H9 (cell line): ENCODE measurements around the gene MUC2. TPM values are rescaled to one million over a fixed set of nuclear protein-coding genes. Genes with fewer than 3 reads are reported as not detected.

Experiments used
- DNase-seq: peaks from one replicate; pipeline ENCODE4 v3.0.0-alpha.2; 2017
- H2AFZ ChIP-seq: one replicate; pipeline ENCODE4 v1.6.1; 2013; ENCODE audit warnings: mild to moderate bottlenecking, low read length, control low read depth, moderate library complexity
- H2AK5ac ChIP-seq: 2 replicates; pipeline ENCODE4 v1.6.1; 2013; ENCODE audit warnings: low read length, control low read depth, mixed read lengths; ENCODE audit not compliant: insufficient read length
- H2BK120ac ChIP-seq: one replicate; pipeline ENCODE4 v1.6.1; 2013; ENCODE audit warnings: low read depth, mild to moderate bottlenecking, low read length, control low read depth, inconsistent platforms; ENCODE audit not compliant: poor library complexity, severe bottlenecking
- H2BK12ac ChIP-seq: 2 replicates; pipeline ENCODE4 v1.6.1; 2013; ENCODE audit warnings: low read length, control low read depth, mixed read lengths, low read depth; ENCODE audit not compliant: insufficient read length
- H2BK15ac ChIP-seq: 2 replicates; pipeline ENCODE4 v1.6.1; 2013; ENCODE audit warnings: low read depth, low read length, control low read depth
- H2BK20ac ChIP-seq: one replicate; pipeline ENCODE4 v1.6.1; 2013; ENCODE audit warnings: low read depth, mild to moderate bottlenecking, low read length, control low read depth, inconsistent platforms; ENCODE audit not compliant: poor library complexity, severe bottlenecking
- H2BK5ac ChIP-seq: 2 replicates; pipeline ENCODE4 v1.6.1; 2013; ENCODE audit warnings: low read length, control low read depth, mixed read lengths; ENCODE audit not compliant: insufficient read length
- H3K14ac ChIP-seq: 2 replicates; pipeline ENCODE4 v1.6.1; 2013; ENCODE audit warnings: low read length, control low read depth; ENCODE audit not compliant: insufficient read depth
- H3K18ac ChIP-seq: 2 replicates; pipeline ENCODE4 v1.6.1; 2013; ENCODE audit warnings: low read depth, mild to moderate bottlenecking, mixed read lengths, low read length, control low read depth; ENCODE audit not compliant: insufficient read length
- H3K23ac ChIP-seq: 2 replicates; pipeline ENCODE4 v1.6.1; 2013; ENCODE audit warnings: low read length, control low read depth, mixed read lengths, low read depth; ENCODE audit not compliant: insufficient read length
- H3K23me2 ChIP-seq: 2 replicates; pipeline ENCODE4 v1.6.1; 2013; ENCODE audit warnings: low read depth, mild to moderate bottlenecking, mixed read lengths, low read length, control low read depth; ENCODE audit not compliant: insufficient read length, poor library complexity, severe bottlenecking
- H3K27ac ChIP-seq: 2 replicates; pipeline ENCODE4 v1.5.1; 2013; ENCODE audit warnings: low read length, control low read depth, mixed read lengths, low read depth; ENCODE audit not compliant: insufficient read length
- H3K27me3 ChIP-seq: 2 replicates; pipeline ENCODE4 v1.6.1; 2013; ENCODE audit warnings: low read length, control low read depth, inconsistent platforms; ENCODE audit not compliant: insufficient read depth
- H3K4ac ChIP-seq: 2 replicates; pipeline ENCODE4 v1.6.1; 2013; ENCODE audit warnings: low read depth, mild to moderate bottlenecking, control low read depth, inconsistent platforms, low read length, moderate library complexity
- H3K4me1 ChIP-seq: 2 replicates; pipeline ENCODE4 v1.6.1; 2013; ENCODE audit warnings: low read length, control low read depth, inconsistent platforms; ENCODE audit not compliant: insufficient read depth
- H3K4me2 ChIP-seq: 2 replicates; pipeline ENCODE4 v1.6.1; 2013; ENCODE audit warnings: low read length, control low read depth, mixed read lengths; ENCODE audit not compliant: insufficient read length, insufficient read depth
- H3K56ac ChIP-seq: 2 replicates; pipeline ENCODE4 v1.6.1; 2013; ENCODE audit warnings: low read depth, mild to moderate bottlenecking, mixed read lengths, low read length, control low read depth; ENCODE audit not compliant: insufficient read length
- H3K79me1 ChIP-seq: 2 replicates; pipeline ENCODE4 v1.6.1; 2013; ENCODE audit warnings: low read depth, mild to moderate bottlenecking, moderate library complexity, low read length, control low read depth, inconsistent platforms; ENCODE audit not compliant: insufficient read depth, poor library complexity, severe bottlenecking
- H3K79me2 ChIP-seq: 2 replicates; pipeline ENCODE4 v1.6.1; 2013; ENCODE audit warnings: low read length, control low read depth, inconsistent platforms; ENCODE audit not compliant: insufficient read depth
- H3K9ac ChIP-seq: 2 replicates; pipeline ENCODE4 v1.6.1; 2013; ENCODE audit warnings: low read length, control low read depth, mixed read lengths; ENCODE audit not compliant: insufficient read length; ENCODE audit errors: extremely low read depth
- H3K9me3 ChIP-seq: one replicate; pipeline ENCODE4 v1.6.1; 2013; ENCODE audit warnings: low read depth, low read length, inconsistent platforms; ENCODE audit not compliant: control insufficient read depth
- H3T11ph ChIP-seq: one replicate; pipeline ENCODE4 v1.6.1; 2013; ENCODE audit warnings: mild to moderate bottlenecking, low read length, control low read depth, inconsistent platforms
- H4K20me1 ChIP-seq: one replicate; pipeline ENCODE4 v1.6.1; 2013; ENCODE audit not compliant: control insufficient read depth, insufficient read length, insufficient read depth
- H4K5ac ChIP-seq: 2 replicates; pipeline ENCODE4 v1.6.1; 2013; ENCODE audit warnings: low read depth, mild to moderate bottlenecking, mixed read lengths, low read length, control low read depth; ENCODE audit not compliant: insufficient read length
- H4K8ac ChIP-seq: replicated peaks from 2 replicates; pipeline ENCODE4 v1.6.1; 2013; ENCODE audit warnings: low read length, control low read depth, mixed read lengths, low read depth; ENCODE audit not compliant: insufficient read length
- H4K91ac ChIP-seq: 2 replicates; pipeline ENCODE4 v1.6.1; 2013; ENCODE audit warnings: low read depth, mild to moderate bottlenecking, moderate library complexity, mixed read lengths, low read length, control low read depth; ENCODE audit not compliant: insufficient read length
- H3K27ac Mint-ChIP-seq, 3 experiments: 2 replicates in 2 of 3; 3 replicates in 1 of 3; pipeline ENCODE4 v1.8.0; 2020 to 2021; ENCODE audit warnings: mixed read lengths in 3 of 3, mild to moderate bottlenecking in 1 of 3, moderate library complexity in 1 of 3
- H3K27me3 Mint-ChIP-seq: 2 replicates; pipeline ENCODE4 v1.8.0; 2021; ENCODE audit warnings: low read depth, mild to moderate bottlenecking, moderate library complexity, mixed read lengths
- H3K36me3 Mint-ChIP-seq, 3 experiments: 2 replicates in 2 of 3; 3 replicates in 1 of 3; pipeline ENCODE4 v1.8.0; 2020 to 2021; ENCODE audit warnings: low read depth in 3 of 3, mixed read lengths in 3 of 3; ENCODE audit not compliant: insufficient read depth in 1 of 3
- H3K4me1 Mint-ChIP-seq, 2 experiments: 2 replicates each; pipeline ENCODE4 v1.8.0; 2020; ENCODE audit warnings: mixed read lengths in 2 of 2
- H3K4me3 Mint-ChIP-seq, 2 experiments: 2 replicates in 1 of 2; 3 replicates in 1 of 2; pipeline ENCODE4 v1.8.0; 2020 to 2021; ENCODE audit warnings: mild to moderate bottlenecking in 2 of 2, mixed read lengths in 2 of 2, moderate library complexity in 1 of 2
- H3K9me3 Mint-ChIP-seq, 2 experiments: 2 replicates in 1 of 2; 3 replicates in 1 of 2; pipeline ENCODE4 v1.8.0; 2020; ENCODE audit warnings: mild to moderate bottlenecking in 2 of 2, mixed read lengths in 2 of 2, moderate library complexity in 1 of 2
- CTCF ChIP-seq: fragments of 200-600 bp; sonication (generic); conservative IDR thresholded peaks from 3 replicates; pipeline ENCODE4 v1.8.0; 2021; ENCODE audit warnings: antibody characterized with exemption, mild to moderate bottlenecking
- WGBS: extraction: QIAGEN DNeasy Blood & Tissue Kit; methylation state at CpG from one replicate; pipeline ENCODE4 v1.1.7; 2013; ENCODE audit warnings: missing lambda C conversion rate, low lambda C conversion rate, mixed read lengths; ENCODE audit not compliant: insufficient read length; ENCODE audit errors: extremely low coverage; 5-methylcytosine and 5-hydroxymethylcytosine counted together
- total RNA-seq: library from RNA; stranded (reverse); gene quantifications from 2 replicates; pipeline ENCODE4 v1.2.1, GENCODE V29; 2021

The MUC2 gene
- total RNA-seq, 1 experiment from 2014 or later: not detected

GRCh38 chr11:1030086-1030485 is 44.6 kb upstream of the MUC2 start:
- no peak overlapping the region for H4K5ac ChIP-seq
- WGBS: no CpG with 5 or more reads among the region's 16 CpGs
- no peaks in the 10 kb centered on the region for H3K79me2 ChIP-seq
- Mint-ChIP-seq H3K9me3 (peaks cover 0 to 6% of the 10 kb centered on the region in 2 experiments; a peak in 2 of 5 replicates), H3K4me1 (no peaks in the 10 kb centered on the region), H3K4me3 (no peak overlapping the region), H3K27ac (no peak overlapping the region; a peak in 1 of 7 replicates), H3K36me3 (no peaks in the 10 kb centered on the region), H3K27me3 (no peaks in the 10 kb centered on the region)
- no peaks in the 10 kb centered on the region for H3K9me3 ChIP-seq
- H3K4me1 ChIP-seq: no peaks in the 10 kb centered on the region
- no peak for DNase-seq
- no peak overlapping the region for H2BK120ac ChIP-seq
- H3K9ac ChIP-seq: no peak overlapping the region
- no peaks in the 10 kb centered on the region for H3K79me1 ChIP-seq
- H2AK5ac ChIP-seq: no peak overlapping the region
- no peak overlapping the region for H3T11ph ChIP-seq
- no peaks in the 10 kb centered on the region for H3K27me3 ChIP-seq
- H2BK12ac ChIP-seq: no peak overlapping the region
- no peak overlapping the region for H3K4me2 ChIP-seq
- H3K27ac ChIP-seq: no peak overlapping the region
- H4K91ac ChIP-seq: no peak overlapping the region
- H2BK20ac ChIP-seq: no peak overlapping the region
- no peak overlapping the region for H2BK15ac ChIP-seq
- H4K8ac ChIP-seq: no peak overlapping the region
- H2BK5ac ChIP-seq: no peak overlapping the region
- no peak overlapping the region for H3K23ac ChIP-seq
- H4K20me1 ChIP-seq: no peaks in the 10 kb centered on the region
- H3K4ac ChIP-seq: no peak overlapping the region
- H3K14ac ChIP-seq: no peak overlapping the region
- no peak overlapping the region for H3K56ac ChIP-seq
- no peaks in the 10 kb centered on the region for H3K23me2 ChIP-seq
- H2AFZ ChIP-seq: no peak overlapping the region
- H3K18ac ChIP-seq: no peak overlapping the region
- no peak for TF ChIP-seq CTCF
